ENCODE results near the gene CNOT11.
"Not testable (repeated sequence)": the region's sequence is repeated elsewhere in the genome, so short reads cannot be mapped to it uniquely, and the experiment has no call there.

CNOT11 gene

DNA sequence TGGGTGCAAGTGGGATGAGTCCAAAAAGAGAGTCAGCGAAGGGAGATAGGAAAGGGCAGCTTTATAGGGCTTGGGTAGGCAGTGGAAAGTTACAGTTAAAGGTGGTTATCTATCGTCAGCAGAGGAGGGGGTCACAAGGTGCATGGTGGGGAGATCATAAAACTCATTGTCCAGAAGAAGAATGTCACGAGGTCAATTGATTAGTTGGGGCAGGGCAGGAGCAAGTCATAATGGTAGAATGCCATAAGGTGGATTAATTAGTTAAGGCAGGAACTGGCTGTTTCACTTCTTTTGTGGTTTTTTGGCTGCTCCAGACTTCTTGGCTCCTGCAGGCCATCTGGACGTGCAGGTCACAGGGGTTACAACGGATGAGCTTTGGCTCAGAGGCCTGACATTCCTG is 3.9 kb upstream of the CNOT11 start:
- not testable (repeated sequence) for DNase-seq

DNA sequence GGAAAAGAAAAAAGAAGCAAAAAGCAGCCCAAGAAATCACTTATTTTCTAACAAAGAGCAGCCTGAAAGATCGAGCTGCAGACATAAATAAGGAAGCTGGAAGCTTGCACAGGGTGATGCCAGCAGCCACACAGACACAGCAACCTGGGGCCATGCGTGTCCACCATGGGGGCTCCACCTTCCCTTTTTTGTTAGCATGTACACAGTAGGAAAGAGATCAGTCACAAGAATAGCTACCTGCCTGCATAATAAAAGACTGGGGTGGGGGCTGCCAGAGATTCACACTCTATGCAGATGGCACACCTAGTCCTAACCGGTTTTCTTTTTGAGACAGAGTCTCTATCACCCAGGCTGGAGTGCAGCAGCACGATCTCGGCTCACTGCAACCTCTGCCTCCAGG is 2.9 kb upstream of the CNOT11 start:
- DNase-seq, result no peak

DNA sequence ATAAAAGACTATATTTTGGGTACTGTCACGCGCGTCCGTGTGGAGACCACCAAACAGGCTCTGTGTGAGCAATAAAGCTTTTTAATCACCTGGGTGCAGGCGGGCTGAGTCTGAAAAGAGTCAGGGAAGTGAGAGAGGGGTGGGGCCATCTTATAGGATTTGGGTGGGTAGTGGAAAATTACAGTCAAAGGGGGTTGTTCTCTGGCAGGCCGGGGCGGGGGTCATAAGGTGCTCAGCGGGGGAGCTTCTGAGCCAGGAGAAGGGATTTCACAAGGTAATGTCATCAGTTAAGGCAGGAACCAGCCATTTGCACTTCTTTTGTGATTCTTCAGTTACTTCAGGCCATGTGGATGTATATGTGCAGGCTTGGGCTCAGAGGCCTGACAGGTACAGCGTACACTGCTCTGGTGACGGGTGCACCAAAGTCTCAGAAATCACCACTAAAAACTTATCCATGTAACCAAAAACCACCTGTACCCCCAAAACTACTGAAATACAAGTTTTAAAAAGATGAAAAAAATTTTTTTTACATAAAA is 1.4 kb upstream of the CNOT11 start:
- not testable (repeated sequence) for DNase-seq

- DNase-seq, result peak; percentile 81
These were observed 760 bp upstream of the CNOT11 start for GRCh38 chr2:101251844-101252407.

DNA sequence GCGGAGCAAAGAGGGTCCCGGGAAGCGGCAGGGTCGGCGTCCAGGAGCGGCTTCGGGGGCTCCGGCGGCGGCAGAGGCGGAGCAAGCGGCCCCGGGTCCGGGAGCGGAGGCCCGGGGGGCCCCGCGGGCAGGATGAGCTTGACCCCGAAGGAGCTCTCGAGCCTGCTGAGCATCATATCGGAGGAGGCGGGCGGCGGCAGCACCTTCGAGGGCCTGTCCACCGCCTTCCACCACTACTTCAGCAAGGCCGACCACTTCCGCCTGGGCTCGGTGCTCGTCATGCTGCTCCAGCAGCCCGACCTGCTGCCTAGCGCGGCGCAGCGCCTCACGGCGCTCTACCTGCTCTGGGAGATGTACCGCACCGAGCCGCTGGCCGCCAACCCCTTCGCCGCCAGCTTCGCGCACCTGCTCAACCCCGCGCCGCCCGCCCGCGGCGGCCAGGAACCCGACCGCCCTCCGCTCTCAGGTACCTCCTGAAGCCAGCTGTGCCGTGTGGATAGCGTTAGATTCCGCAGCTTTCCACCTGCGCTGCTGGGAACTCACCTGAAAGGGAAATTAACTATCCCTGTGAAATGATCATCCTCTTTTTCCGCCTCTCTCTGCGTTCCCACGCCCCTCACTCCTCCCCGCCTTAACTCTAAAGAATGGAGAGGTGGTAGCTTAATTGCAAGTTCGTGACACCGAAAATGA is 472 bp downstream of the CNOT11 start:
- peak; percentile 54 for DNase-seq

- DNase-seq, result no peak
These were observed 1.2 kb downstream of the CNOT11 start for GRCh38 chr2:101253703-101254450.

DNA sequence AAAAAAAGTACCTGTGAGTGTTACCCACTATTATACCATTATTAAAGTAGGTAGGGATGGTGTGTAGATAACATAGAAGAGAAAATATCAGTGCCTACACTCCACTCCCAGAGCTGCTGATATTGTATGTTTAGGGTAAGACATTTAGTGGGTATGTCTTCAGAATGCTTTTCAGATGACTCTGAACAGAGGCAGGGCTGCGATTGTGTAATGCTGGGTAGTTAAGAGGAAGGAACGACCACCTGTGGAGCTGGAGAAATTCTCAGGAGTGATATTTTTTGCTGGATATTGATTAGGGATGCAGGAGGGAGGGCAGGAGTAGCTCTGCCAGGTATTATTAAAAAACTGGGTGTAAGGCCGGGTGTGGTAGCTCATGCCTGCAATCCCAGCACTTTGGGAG is 2.8 kb downstream of the CNOT11 start:
- no peak for DNase-seq

DNA sequence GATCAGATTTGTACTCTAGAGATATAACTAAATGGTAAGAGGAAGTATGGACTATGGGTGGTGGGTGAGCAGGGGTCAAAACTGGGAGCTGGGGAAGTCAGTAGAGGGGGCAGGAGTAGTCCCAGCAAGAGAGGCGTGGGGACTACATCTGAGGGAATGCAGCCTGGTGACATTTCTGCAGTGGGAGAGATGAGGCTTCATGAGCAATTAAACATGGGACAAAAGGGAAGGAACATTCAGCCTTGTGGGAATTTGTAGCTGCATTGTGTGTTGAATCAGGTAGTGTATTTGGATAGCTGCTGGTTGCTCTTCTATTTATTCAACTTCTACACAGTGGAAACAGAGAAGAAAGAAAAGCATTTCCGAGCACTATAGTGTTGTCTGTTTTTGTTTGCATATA is 3.6 kb downstream of the CNOT11 start:
- DNase-seq, result no peak

DNA sequence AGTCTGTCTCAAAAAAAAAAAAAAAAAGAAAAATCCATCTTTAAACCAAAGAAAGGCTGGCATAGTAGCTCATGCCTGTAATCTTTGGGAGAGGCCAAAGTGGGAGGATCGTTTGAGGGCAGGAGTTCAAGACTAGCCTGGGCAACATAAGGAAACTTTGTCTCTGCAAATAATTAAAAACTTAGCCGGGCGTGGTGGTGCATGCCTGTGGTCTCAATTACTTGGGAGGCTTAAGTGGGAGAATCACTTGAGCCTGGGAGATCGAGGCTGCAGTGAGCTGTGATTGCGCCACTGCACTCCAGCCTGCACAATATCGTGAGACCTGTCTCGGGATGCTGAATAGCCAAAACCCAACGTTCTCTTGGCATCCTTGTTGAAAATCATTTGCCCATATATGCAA is 6.1 kb downstream of the CNOT11 start:
- DNase-seq, result no peak

- DNase-seq, result no peak
These were observed 9.5 kb downstream of the CNOT11 start for GRCh38 chr2:101262142-101262541.

GRCh38 chr2:101263377-101263800 is 10.7 kb downstream of the CNOT11 start:
- no peak for DNase-seq

DNA sequence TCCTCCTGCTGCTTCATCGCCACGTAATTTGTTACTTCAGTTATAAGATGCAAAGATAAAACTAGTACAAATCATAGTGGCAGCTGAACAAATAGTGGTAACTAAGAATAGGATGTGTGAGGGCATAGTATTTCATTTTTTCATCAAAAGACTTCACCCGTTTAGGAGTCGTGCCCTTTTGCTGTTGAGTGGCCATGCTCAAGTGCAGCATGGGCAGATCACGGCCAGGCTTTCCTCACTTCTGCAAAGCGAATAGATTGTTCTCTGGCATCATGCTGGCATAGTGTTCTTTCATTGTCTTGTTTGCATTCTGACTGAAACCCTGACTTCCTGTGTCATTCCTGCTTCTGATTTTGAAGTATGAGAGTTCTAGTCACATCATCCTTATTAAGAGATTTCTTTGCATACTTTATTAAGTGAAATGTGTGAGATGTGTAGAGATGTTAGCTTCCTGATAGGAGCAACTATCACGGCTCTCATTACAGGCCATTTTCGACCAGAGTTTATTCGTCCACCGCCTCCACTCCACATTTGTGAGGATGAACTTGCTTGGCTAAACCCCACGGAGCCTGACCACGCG is 11.8 kb downstream of the CNOT11 start:
- no peak for DNase-seq

DNA sequence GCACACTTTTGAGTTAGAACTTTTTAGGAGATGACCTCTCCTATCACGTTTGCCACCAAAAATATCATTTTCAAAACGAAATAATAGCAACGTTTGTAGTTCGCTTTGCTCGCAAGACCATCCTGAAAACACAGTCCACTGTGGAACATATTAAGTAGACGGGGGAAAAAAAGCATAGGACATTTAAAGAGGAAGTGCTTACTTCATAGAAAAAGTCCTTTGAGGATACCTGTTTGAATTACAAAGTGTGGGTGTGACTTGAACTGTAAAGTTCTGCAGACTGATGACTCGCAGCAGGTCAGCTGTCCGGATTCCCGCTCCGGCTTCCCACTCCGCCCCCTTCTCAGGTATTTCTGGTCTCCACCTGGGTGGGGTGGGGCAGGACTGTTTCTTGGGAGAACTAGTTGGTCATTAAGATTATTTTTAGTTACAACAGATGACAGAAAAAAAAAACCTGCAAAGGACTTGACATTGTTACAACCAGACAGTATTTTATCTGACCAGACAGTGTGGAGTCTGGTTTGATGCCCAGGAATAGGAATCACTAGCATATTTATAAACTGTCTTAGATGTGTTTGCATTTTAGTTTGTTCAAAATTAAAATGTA is 13.3 kb downstream of the CNOT11 start:
- DNase-seq, result no peak

DNA sequence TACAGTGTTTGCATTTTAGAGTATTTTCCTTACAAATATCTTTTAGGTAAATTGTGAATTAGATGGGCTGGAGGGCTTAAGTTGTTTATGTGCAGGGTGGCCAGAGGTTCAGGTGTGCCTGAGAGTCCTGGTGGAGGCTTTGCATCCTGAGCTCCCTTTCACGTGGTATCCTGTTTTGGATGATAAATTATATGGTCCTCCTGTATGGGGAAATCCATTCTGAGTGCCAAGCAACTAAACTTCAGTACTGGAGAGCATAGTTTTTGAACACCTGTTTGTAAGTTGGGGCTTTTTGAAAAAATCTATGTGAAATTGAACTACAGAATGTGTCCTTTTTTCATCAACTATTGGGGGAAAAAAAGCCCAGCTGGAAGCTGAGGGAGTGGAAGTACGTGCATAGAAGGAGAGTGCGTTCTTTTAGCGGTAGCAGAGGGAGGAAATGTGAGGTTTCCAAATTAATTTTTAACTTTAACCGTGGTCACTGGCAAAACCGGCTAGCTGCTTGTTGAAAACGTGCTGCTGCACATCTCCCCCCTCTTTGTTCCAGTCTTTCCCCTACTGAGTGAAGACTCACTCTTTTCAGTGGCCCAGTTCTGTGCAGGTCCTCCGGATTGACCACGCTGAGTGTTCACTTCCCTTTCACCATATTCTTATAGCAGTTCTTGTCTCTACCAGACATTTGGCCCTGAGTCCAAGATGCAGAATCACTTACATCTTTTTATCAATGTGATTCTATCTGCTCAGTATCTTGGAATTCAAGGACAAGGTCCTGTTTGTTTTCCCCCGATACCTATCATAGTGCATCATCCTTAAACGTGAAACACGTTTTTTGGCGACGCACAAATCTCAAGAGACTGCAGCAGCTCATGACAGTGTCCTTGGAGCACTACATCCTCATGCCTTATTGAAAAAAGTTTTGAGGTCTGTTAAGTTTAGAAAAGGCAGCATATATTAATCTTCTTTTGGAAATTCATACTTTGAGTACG is 15.3 kb downstream of the CNOT11 start:
- no peak for DNase-seq

- DNase-seq, result no peak
These were observed 18.1 kb downstream of the CNOT11 start for GRCh38 chr2:101270700-101271259.

DNA sequence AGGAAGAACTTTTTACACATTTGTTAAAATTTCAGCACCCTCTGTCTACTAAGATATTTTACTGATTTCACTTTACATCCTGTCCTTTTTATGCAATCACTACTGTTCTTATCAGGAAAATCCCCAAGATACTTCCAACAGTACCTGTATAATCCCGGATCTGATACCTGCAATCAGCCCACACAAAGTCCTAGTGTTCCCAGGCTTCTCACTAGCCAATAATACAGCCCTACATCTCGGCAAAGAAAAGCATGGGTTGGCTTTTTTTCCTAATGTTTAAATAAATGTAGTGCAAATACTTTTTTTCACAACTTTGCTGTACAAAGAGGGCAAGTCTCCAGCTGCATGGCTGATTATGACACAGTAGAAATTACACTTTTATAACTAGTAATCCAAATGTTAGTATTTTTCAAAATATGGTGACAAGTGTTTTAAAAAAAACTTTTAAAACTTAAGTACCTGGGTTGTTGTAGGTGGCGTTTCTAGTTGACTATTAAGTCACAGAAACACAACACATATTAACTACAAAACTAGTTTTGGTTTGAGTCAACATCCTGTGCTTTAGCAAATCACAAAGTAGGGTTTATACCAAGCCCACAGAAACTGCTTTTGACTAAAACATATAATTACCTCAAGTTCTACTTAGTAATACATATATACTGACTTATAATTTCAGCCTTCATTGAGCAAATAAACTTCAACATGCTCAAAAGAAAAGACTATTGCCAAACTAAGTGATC is 19.5 kb downstream of the CNOT11 start:
- no peak for DNase-seq

DNA sequence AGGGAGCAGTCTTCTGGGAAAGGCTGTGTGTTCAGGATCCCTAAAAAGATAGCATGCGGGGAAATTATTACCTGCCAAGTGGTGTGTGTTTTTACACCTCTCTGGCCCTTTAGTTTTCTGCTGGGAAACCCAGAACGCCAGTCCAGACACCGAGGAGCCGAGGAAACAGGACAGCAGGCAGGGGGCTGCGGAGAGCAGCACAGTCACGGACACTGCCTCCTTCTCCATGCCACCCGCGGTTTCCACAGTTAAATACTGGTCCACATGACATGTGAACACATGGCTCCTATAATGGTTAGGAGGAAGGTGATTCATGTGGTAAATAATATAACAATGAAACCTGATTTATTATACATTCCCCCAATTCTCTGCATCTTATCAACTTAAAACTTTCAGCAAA is 20.4 kb downstream of the CNOT11 start:
- peak; percentile 19 for DNase-seq

DNA sequence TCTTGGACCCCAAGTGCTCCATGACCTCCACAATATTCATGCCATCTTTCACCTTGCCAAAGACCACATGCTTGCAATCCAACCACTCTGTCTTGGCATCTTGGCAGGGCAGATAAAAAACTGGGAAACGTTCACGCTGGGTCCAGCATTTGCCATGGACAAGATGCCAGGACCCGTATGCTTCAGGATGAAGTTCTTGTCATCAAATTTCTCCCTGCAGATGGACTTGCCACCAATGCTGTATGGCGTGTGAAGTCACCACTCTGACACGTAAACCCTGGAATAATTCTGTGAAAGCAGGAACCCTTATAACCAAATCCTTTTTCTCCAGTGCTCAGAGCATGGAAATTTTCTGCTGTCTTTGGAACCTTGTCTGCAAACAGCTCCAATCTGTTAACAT is 21.5 kb downstream of the CNOT11 start:
- DNase-seq, result no peak

- no peak for DNase-seq
These were observed 24.4 kb downstream of the CNOT11 start for GRCh38 chr2:101277111-101277510.

DNA sequence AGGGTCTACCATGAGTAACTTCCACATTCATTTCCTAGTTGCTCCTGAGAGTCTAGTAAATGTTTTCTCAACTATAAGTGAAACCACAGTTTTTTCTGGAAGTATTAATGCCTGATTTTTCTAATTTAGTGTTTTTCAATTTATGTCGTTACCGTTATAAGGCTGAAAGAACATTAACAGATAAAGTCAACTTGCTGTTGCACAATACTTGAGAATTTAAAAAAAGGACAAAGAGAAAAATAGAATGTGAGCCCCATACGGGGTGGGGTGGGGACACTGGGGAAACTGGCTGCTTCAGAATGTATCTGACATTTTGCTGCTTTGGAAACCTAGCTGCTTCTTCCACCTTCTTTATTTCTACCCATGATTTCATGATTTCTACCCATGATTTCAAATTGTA is 26.2 kb downstream of the CNOT11 start:
- DNase-seq, result no peak

- no peak for DNase-seq
These were observed 28.8 kb downstream of the CNOT11 start for GRCh38 chr2:101281482-101281881.
